Measurements from ENCODE around the gene S1PR1.

Gene S1PR1

GRCh38 chr1:101278845-101279244 lies 42.0 kb downstream of the S1PR1 start:
- H3K4me3 ChIP-seq (ENCODE audit: low read depth, low read length): no peak overlapping the region

DNA sequence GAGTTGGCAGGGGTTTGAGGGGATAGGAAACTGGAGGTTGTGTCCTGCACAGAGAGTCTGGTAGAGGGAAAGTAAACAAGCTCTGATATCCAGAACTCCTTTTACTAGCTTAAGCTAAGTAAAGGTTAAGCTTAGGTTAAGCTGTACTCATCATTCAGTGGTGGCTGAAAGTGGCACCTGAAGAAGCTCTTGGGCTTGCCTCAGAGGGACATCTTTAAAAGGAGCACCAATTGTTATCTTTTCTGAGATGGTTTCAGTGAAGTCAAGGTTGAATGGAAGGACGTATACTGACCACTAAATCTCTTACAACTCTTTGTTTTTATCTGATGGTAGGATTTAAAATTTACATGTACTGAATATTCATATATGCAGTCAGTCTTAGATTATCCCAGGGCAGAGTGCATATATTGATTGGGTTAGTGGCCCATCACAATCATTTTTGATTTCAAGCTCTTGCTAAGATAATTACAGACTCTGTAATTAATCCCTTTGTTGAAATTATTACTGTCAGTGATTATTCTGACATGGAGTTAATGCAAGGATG lies 43.3 kb downstream of the S1PR1 start:
- H3K4me3 ChIP-seq (ENCODE audit: low read depth, low read length): no peak overlapping the region

- H3K4me3 ChIP-seq (ENCODE audit: low read depth, low read length): no peak overlapping the region
These were observed 44.3 kb downstream of the S1PR1 start for GRCh38 chr1:101280942-101281654.

DNA sequence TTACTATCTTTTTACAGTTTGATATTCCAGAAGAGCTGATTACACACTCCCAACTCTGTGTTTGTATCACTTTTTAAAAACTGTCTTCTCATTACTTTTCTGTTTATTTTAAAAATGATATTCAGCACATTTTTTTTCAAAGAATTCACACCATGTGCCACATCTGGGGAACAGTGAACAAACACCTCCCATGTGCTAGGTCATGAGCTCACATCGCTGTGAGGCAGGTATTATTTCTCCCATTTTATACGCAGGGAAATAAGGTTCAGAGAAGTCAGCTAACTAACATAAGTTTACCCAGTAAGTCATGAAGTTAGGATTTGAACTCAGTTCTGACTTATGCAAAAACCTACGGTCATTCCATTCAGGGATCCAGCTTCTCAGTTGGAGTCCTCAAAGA lies 44.9 kb downstream of the S1PR1 start:
- no peak overlapping the region for H3K4me3 ChIP-seq (ENCODE audit: low read depth, low read length)

GRCh38 chr1:101282314-101283038 lies 45.7 kb downstream of the S1PR1 start:
- H3K4me3 ChIP-seq (ENCODE audit: low read depth, low read length): no peak overlapping the region

GRCh38 chr1:101283443-101283842 lies 46.6 kb downstream of the S1PR1 start:
- no peak overlapping the region for H3K4me3 ChIP-seq (ENCODE audit: low read depth, low read length)

DNA sequence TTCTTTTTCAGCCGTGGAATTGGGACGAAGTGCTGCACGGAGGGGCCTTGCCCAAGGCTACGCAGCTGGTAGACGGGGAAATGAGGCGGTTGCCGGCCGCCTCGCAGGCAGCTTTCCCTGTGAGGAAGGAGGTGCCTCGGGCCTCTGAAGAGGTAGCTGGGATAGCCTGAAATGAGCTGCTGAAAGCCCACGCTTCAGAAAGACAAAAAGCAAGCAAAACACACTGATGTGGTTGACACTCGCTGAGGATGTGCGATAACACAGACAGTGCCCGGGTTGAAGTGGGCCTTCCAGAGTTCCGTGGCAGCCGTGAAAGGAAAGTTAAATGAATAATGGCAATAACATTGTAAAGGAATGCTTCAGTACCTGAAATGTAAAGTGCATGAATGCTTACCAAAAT lies 47.2 kb downstream of the S1PR1 start:
- no peak overlapping the region for H3K4me3 ChIP-seq (ENCODE audit: low read depth, low read length)

DNA sequence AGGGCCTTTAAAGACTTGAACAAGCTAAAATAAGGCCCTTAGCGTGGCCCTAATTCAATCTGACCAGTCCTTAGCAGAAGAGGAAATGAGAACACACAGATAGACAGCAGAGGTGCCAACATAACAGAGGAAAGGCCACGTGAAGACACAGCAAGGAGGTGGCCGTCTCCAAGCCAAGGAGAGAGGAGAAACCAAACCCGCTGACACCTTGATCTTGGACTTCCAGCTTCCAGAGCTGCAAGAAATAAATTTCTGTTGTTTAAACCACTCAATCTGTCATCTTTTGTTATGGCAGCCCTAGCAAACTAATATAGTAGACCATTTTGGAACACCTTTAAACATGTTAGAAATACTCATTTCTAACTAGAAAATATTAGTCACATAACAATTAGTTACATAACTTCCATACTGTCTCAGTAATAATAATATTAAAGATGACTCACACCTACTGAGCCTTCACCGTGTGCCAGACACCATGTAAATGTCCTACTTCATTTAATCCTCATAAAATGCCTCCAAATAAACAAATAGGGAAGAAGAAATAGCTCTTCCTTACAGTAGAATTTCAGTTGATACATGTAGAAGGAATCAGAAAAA lies 47.9 kb downstream of the S1PR1 start:
- no peak overlapping the region for H3K4me3 ChIP-seq (ENCODE audit: low read depth, low read length)

- no peak overlapping the region for H3K4me3 ChIP-seq (ENCODE audit: low read depth, low read length)
These were observed 49.2 kb downstream of the S1PR1 start for GRCh38 chr1:101285922-101286570.

DNA sequence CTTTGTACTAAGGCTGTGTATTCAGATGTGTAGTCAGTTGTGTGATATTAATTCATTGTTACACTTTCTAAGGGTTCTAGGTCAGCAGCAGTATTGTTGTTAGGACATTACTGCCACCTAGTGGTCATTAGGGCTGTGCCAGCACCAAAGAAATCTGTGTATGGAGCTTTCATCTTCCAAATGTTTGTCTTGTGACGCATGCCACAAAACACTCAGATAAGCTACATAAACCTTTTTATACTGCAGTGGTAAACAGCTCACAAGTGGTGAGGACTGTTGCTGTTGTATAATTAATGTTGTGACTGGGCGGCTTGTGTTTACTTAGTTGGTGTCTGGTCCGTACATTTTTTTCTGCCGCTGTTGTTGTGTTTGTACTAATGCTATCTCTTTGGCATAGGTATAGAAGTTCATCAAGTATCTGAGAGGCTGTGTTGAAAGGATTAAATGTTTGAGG lies 51.7 kb downstream of the S1PR1 start:
- H3K4me3 ChIP-seq (ENCODE audit: low read depth, low read length): no peak overlapping the region

DNA sequence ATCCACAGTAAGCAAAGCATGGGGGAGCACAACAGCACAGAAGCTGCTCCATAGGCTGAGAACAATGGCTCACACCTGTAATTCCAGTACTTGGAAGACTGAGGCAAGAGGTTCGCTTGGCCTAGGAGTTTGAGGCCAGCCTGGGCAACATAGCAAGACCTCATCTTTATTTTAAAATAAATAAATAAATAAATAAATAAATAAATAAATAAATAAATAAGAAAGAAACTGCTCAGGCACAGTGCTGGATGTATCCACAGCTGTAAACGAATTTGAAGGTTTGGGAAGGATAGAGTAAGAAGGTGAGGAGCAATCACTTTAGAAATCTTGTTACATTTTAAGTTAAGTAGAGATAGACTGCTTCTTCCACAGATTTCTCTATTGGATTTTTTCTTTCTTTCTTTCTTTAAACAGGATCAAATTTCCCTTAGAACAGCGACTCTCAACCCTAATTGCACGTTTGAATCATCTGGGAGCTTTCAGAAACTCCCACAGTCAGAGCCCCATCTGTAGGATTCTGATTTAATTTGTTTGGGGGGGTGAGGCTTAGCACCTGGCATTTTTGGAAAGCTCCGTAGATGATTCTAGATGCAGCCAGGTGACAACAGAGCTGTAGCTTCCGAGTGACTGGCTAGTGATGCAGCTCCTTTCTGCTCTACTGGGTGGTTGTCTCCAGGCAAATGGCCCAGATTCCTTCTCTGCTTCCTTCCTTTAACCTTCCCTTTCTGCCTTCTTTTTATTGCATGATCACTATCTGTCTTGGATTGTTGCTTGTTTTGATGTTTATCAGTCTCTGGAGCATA lies 53.5 kb downstream of the S1PR1 start:
- H3K4me3 ChIP-seq (ENCODE audit: low read depth, low read length): no peak overlapping the region
